GM19468 (cell line): ENCODE measurements around the gene NUDCD2.
"Not testable (repeated sequence)": the region's sequence is repeated elsewhere in the genome, so short reads cannot be mapped to it uniquely, and the experiment has no call there.

ENCODE experiments used
- ATAC-seq: cut with Tn5 transposase; IDR thresholded peaks from one replicate; pipeline ENCODE4 v1.9.1; 2021; ENCODE audit warnings: mild to moderate bottlenecking, moderate library complexity, moderate number of reproducible peaks; ENCODE audit not compliant: unreplicated experiment; ENCODE audit errors: extremely low read depth

NUDCD2 gene

GRCh38 chr5:163434401-163434866, 25.5 kb downstream of the NUDCD2 start:
- ATAC-seq, result no peak

- ATAC-seq, result no peak
Measured at GRCh38 chr5:163433271-163433670, 26.6 kb downstream of the NUDCD2 start.

- no peak for ATAC-seq
Measured at GRCh38 chr5:163432544-163432943, 27.4 kb downstream of the NUDCD2 start.

GRCh38 chr5:163426128-163426527, 33.8 kb downstream of the NUDCD2 start:
- not testable (repeated sequence) for ATAC-seq

- no peak for ATAC-seq
Measured at GRCh38 chr5:163424836-163425235, 35.1 kb downstream of the NUDCD2 start.

GRCh38 chr5:163415673-163416072, 44.2 kb downstream of the NUDCD2 start:
- ATAC-seq, result not testable (repeated sequence)

- no peak for ATAC-seq
Measured at GRCh38 chr5:163410505-163410904, 49.4 kb downstream of the NUDCD2 start.

GRCh38 chr5:163409384-163409783, 50.5 kb downstream of the NUDCD2 start:
- no peak for ATAC-seq

- ATAC-seq, result peak; percentile 62
Measured at GRCh38 chr5:163408311-163408923, 51.5 kb downstream of the NUDCD2 start.

- ATAC-seq, result peak; percentile 75
Measured at GRCh38 chr5:163407034-163407655, 52.8 kb downstream of the NUDCD2 start.

GRCh38 chr5:163404364-163405173, 55.3 kb downstream of the NUDCD2 start:
- ATAC-seq, result no peak

GRCh38 chr5:163402007-163402406, 57.9 kb downstream of the NUDCD2 start:
- no peak for ATAC-seq

GRCh38 chr5:163401271-163401670, 58.6 kb downstream of the NUDCD2 start:
- ATAC-seq, result no peak

GRCh38 chr5:163399923-163400322, 60.0 kb downstream of the NUDCD2 start:
- no peak for ATAC-seq

GRCh38 chr5:163397354-163397753, 62.5 kb downstream of the NUDCD2 start:
- no peak for ATAC-seq

GRCh38 chr5:163396818-163397340, 63.0 kb downstream of the NUDCD2 start:
- not testable (repeated sequence) for ATAC-seq
